Caco-2 (cell line): Measurements from ENCODE around the gene LIAS. TPM values are rescaled to one million over a fixed set of nuclear protein-coding genes. Genes with fewer than 3 reads are reported as not detected.
"Not testable (repeated sequence)": the region's sequence is repeated elsewhere in the genome, so short reads cannot be mapped to it uniquely, and the experiment has no call there.

Experiments
- BruUV-seq: library from RNA; stranded (reverse); fragments of 400-500 nt; replicated peaks from 2 replicates; lab custom pipeline; 2021; lab: Mats Ljungman, UMichigan
- CTCF ChIA-PET: fragments of 300-600 bp; sonication (Branson Sonifier 250); formaldehyde crosslinking; loops from one replicate; lab custom pipeline; 2022; ENCODE audit warnings: antibody characterized with exemption; lab: Charles Lee
- POLR2A ChIA-PET: fragments of 300-600 bp; sonication (Branson Sonifier 250); formaldehyde crosslinking; loops from one replicate; lab custom pipeline; 2022; ENCODE audit warnings: antibody characterized with exemption; lab: Charles Lee
- DNase-seq, 2 experiments: peaks; one replicate each; pipeline versions ENCODE4 v3.0.0 to v3.0.0-alpha.2; 2020 to 2022
- H3K27me3 ChIP-seq: replicated peaks from 2 replicates; pipeline ENCODE4 v1.6.0; 2011; ENCODE audit warnings: low read length; ENCODE audit not compliant: control insufficient read depth, insufficient read depth
- H3K36me3 ChIP-seq: 2 replicates; pipeline ENCODE4 v1.5.1; 2011; ENCODE audit warnings: low read length; ENCODE audit not compliant: control insufficient read depth, insufficient read depth
- H3K4me1 ChIP-seq: fragments of 250-450 bp; sonication (Bioruptor Pico); 2 replicates; pipeline ENCODE4 v1.5.1; 2020; ENCODE audit warnings: mild to moderate bottlenecking
- H3K4me3 ChIP-seq: 2 replicates; pipeline ENCODE4 v1.5.1; 2011; ENCODE audit warnings: low read depth, mild to moderate bottlenecking, control low read depth, low read length
- H3K9me3 ChIP-seq: fragments of 250-450 bp; sonication (Bioruptor Pico); 2 replicates; pipeline ENCODE4 v1.5.1; 2020; ENCODE audit warnings: mild to moderate bottlenecking, moderate library complexity
- H3K27ac Mint-ChIP-seq: one replicate; pipeline ENCODE4 v1.8.0; 2022; ENCODE audit warnings: mixed read lengths; ENCODE audit not compliant: unreplicated experiment
- H3K27me3 Mint-ChIP-seq: one replicate; pipeline ENCODE4 v1.8.0; 2022; ENCODE audit warnings: mixed read lengths; ENCODE audit not compliant: insufficient read depth, unreplicated experiment
- H3K36me3 Mint-ChIP-seq: one replicate; pipeline ENCODE4 v1.8.0; 2022; ENCODE audit warnings: mild to moderate bottlenecking, mixed read lengths; ENCODE audit not compliant: insufficient read depth, unreplicated experiment
- H3K4me1 Mint-ChIP-seq: one replicate; pipeline ENCODE4 v1.8.0; 2022; ENCODE audit warnings: low read depth, mixed read lengths; ENCODE audit not compliant: unreplicated experiment
- H3K4me3 Mint-ChIP-seq: one replicate; pipeline ENCODE4 v1.8.0; 2022; ENCODE audit warnings: mild to moderate bottlenecking, moderate library complexity, mixed read lengths; ENCODE audit not compliant: unreplicated experiment
- H3K9me3 Mint-ChIP-seq: one replicate; pipeline ENCODE4 v1.8.0; 2022; ENCODE audit warnings: mixed read lengths; ENCODE audit not compliant: unreplicated experiment
- CTCF ChIP-seq, 2 experiments: fragments of 200-600 bp in 1 of 2; IDR thresholded peaks; 1 replicate in 1 of 2; 2 replicates in 1 of 2; pipeline versions ENCODE4 v1.5.1 to v1.8.0; 2011 to 2022; ENCODE audit warnings: antibody characterized with exemption in 1 of 2, control low read depth in 1 of 2, inconsistent platforms in 1 of 2, low read depth in 1 of 2, low read length in 1 of 2, mild to moderate bottlenecking in 1 of 2, moderate library complexity in 1 of 2; ENCODE audit not compliant: insufficient read depth in 1 of 2, severe bottlenecking in 1 of 2, unreplicated experiment in 1 of 2
- intact Hi-C: fragments of 100-400 bp; cut with micrococcal nuclease; formaldehyde crosslinking; loops from one replicate; pipeline ENCODE4 v1.10.0; 2022; ENCODE audit not compliant: unreplicated experiment
- total RNA-seq: library from RNA; stranded (reverse); gene quantifications from 2 replicates; pipeline ENCODE4 v1.2.3, GENCODE V29; 2022

LIAS gene
- total RNA-seq, 1 experiment from 2014 or later = 19.5 TPM

- Mint-ChIP-seq H3K4me3 (peak overlapping the region; percentile 88), H3K4me1 (peaks cover 11% of the 10 kb centered on the region), H3K36me3 (peaks cover 79% of the 10 kb centered on the region), H3K27me3 (no peaks in the 10 kb centered on the region), H3K9me3 (no peaks in the 10 kb centered on the region), H3K27ac (no peak overlapping the region)
- Histone ChIP-seq H3K9me3 (no peaks in the 10 kb centered on the region), H3K4me3 (peak overlapping the region; percentile 76), H3K27me3 (no peaks in the 10 kb centered on the region), H3K4me1 (peaks cover 17% of the 10 kb centered on the region), H3K36me3 (peaks cover 14% of the 10 kb centered on the region)
- BruUV-seq = no TSS peak
- TF ChIP-seq CTCF (IDR thresholded peaks at IDR 0.05; ENCODE audit: insufficient read depth in 1 of 2, low read depth in 1 of 2, low read length in 1 of 2, severe bottlenecking in 1 of 2, unreplicated experiment in 1 of 2) = no peak
- CTCF ChIA-PET = no interaction called here
- POLR2A ChIA-PET = interaction anchor here (0.6 to 2.6 kb wide), 4 partner anchors 9 to 321 kb away, joined by 3 to 13 read pairs (median 9); partner anchors contain the start of genes RFC1 and UBE2K
- intact Hi-C loops = loop anchor here (10.0 kb wide), 1 partner anchor 552 kb away; no protein-coding TSS in a partner anchor
- DNase-seq = no peak
These were observed 1.7 kb upstream of the LIAS start for GRCh38 chr4:39456946-39457763.

GRCh38 chr4:39458161-39458504, 723 bp upstream of the LIAS start:
- Histone ChIP-seq H3K4me3 (peak overlapping the region; percentile 76), H3K4me1 (peaks cover 17% of the 10 kb centered on the region), H3K36me3 (peaks cover 13% of the 10 kb centered on the region)
- Mint-ChIP-seq H3K36me3 (peaks cover 69% of the 10 kb centered on the region), H3K4me3 (peak overlapping the region; percentile 88), H3K27ac (peak overlapping the region; percentile 96)
- H3K27me3 Mint-ChIP-seq, BruUV-seq, H3K4me1 Mint-ChIP-seq, H3K27me3 ChIP-seq, DNase-seq, H3K9me3 ChIP-seq, H3K9me3 Mint-ChIP-seq: not testable (repeated sequence)
- POLR2A ChIA-PET = interaction anchor here (0.6 to 2.6 kb wide), 4 partner anchors 10 to 108 kb away, joined by 3 to 13 read pairs (median 7); partner anchors contain the start of gene RFC1
- intact Hi-C loops = loop anchor here (10.0 kb wide), 1 partner anchor 553 kb away; no protein-coding TSS in a partner anchor
- CTCF ChIA-PET = interaction anchor here (0.6 kb wide), 1 partner anchor 28 kb away, joined by 4 read pairs; no protein-coding TSS in a partner anchor

GRCh38 chr4:39464886-39465501, 6.1 kb downstream of the LIAS start:
- H3K4me3 Mint-ChIP-seq = no peak overlapping the region
- H3K27ac Mint-ChIP-seq = peak overlapping the region; percentile 71
- no peaks in the 10 kb centered on the region for H3K27me3 ChIP-seq
- H3K9me3 ChIP-seq = no peaks in the 10 kb centered on the region
- no peaks in the 10 kb centered on the region for H3K4me1 Mint-ChIP-seq
- TF ChIP-seq CTCF (IDR thresholded peaks at IDR 0.05; ENCODE audit: insufficient read depth in 1 of 2, low read depth in 1 of 2, low read length in 1 of 2, severe bottlenecking in 1 of 2, unreplicated experiment in 1 of 2) = no peak
- ChIA-PET POLR2A (no interaction called here), CTCF (interaction anchor here (0.6 kb wide), 2 partner anchors 79 to 135 kb away, joined by 3 to 7 read pairs; no protein-coding TSS in a partner anchor)
- H3K9me3 Mint-ChIP-seq = no peaks in the 10 kb centered on the region
- H3K27me3 Mint-ChIP-seq = no peaks in the 10 kb centered on the region
- intact Hi-C loops = loop anchor here (5.0 kb wide), 1 partner anchor 172 kb away; the partner anchor contains the start of gene SMIM14
- H3K4me1 ChIP-seq = peaks cover 5% of the 10 kb centered on the region
- H3K36me3 ChIP-seq = no peaks in the 10 kb centered on the region
- no peak overlapping the region for H3K4me3 ChIP-seq
- no TSS peak for BruUV-seq
- peaks cover 25% of the 10 kb centered on the region for H3K36me3 Mint-ChIP-seq
- DNase-seq = peak in 1 of 2 experiments; percentile 25
